Neural crest cell (in vitro differentiated cells): ENCODE results near the gene TMEM131L. TPM values are rescaled to one million over a fixed set of nuclear protein-coding genes. Genes with fewer than 3 reads are reported as not detected.
"Not testable (repeated sequence)": the region's sequence is repeated elsewhere in the genome, so short reads cannot be mapped to it uniquely, and the experiment has no call there.

Source experiments
- DNase-seq: peaks from one replicate; pipeline ENCODE4 v3.0.0; 2021; ENCODE audit warnings: low read depth, mixed read lengths, low spot score
- H3K27ac Mint-ChIP-seq: one replicate; pipeline ENCODE4 v1.8.0; 2021; ENCODE audit warnings: mild to moderate bottlenecking, mixed read lengths; ENCODE audit not compliant: unreplicated experiment
- H3K27me3 Mint-ChIP-seq: 2 replicates; pipeline ENCODE4 v1.8.0; 2021; ENCODE audit warnings: low read depth, mild to moderate bottlenecking, mixed read lengths
- H3K36me3 Mint-ChIP-seq: 2 replicates; pipeline ENCODE4 v1.8.0; 2021; ENCODE audit warnings: low read depth, mild to moderate bottlenecking, mixed read lengths
- H3K4me1 Mint-ChIP-seq: 2 replicates; pipeline ENCODE4 v1.8.0; 2021; ENCODE audit warnings: mixed read lengths
- H3K4me3 Mint-ChIP-seq: one replicate; pipeline ENCODE4 v1.8.0; 2021; ENCODE audit warnings: mild to moderate bottlenecking, mixed read lengths
- H3K9me3 Mint-ChIP-seq: 2 replicates; pipeline ENCODE4 v1.8.0; 2021; ENCODE audit warnings: mixed read lengths
- total RNA-seq: library from RNA; stranded (reverse); gene quantifications from 2 replicates; pipeline ENCODE4 v1.2.1, GENCODE V29; 2021
- TF ChIP-seq, protein P1 (sequence below): fragments of 200-600 bp; sonication (generic); conservative IDR thresholded peaks from 2 replicates; pipeline ENCODE4 v1.5.0; 2021; ENCODE audit warnings: antibody characterized with exemption, mild to moderate bottlenecking

Gene TMEM131L
- total RNA-seq, 1 donor from 2014 or later, result 36.1 TPM

- Mint-ChIP-seq H3K9me3 (no peaks in the 10 kb centered on the region), H3K4me1 (peaks cover 35% of the 10 kb centered on the region), H3K27ac (no peak overlapping the region), H3K27me3 (no peaks in the 10 kb centered on the region), H3K4me3 (no peak overlapping the region), H3K36me3 (peaks cover 4% of the 10 kb centered on the region)
- TF ChIP-seq, protein P1, sequence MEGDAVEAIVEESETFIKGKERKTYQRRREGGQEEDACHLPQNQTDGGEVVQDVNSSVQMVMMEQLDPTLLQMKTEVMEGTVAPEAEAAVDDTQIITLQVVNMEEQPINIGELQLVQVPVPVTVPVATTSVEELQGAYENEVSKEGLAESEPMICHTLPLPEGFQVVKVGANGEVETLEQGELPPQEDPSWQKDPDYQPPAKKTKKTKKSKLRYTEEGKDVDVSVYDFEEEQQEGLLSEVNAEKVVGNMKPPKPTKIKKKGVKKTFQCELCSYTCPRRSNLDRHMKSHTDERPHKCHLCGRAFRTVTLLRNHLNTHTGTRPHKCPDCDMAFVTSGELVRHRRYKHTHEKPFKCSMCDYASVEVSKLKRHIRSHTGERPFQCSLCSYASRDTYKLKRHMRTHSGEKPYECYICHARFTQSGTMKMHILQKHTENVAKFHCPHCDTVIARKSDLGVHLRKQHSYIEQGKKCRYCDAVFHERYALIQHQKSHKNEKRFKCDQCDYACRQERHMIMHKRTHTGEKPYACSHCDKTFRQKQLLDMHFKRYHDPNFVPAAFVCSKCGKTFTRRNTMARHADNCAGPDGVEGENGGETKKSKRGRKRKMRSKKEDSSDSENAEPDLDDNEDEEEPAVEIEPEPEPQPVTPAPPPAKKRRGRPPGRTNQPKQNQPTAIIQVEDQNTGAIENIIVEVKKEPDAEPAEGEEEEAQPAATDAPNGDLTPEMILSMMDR, result no peak
- no peak for DNase-seq
Measured at GRCh38 chr4:153542834-153543233, 76.7 kb downstream of the TMEM131L start.

- H3K27me3 Mint-ChIP-seq, result no peaks in the 10 kb centered on the region
- no peak overlapping the region for H3K4me3 Mint-ChIP-seq
- DNase-seq, result no peak
- peaks cover 32% of the 10 kb centered on the region for H3K4me1 Mint-ChIP-seq
- H3K9me3 Mint-ChIP-seq, result no peaks in the 10 kb centered on the region
- H3K27ac Mint-ChIP-seq, result no peak overlapping the region
- TF ChIP-seq, protein P1, result no peak
- peaks cover 3% of the 10 kb centered on the region for H3K36me3 Mint-ChIP-seq
Measured at GRCh38 chr4:153543351-153543750, 77.2 kb downstream of the TMEM131L start.

DNA sequence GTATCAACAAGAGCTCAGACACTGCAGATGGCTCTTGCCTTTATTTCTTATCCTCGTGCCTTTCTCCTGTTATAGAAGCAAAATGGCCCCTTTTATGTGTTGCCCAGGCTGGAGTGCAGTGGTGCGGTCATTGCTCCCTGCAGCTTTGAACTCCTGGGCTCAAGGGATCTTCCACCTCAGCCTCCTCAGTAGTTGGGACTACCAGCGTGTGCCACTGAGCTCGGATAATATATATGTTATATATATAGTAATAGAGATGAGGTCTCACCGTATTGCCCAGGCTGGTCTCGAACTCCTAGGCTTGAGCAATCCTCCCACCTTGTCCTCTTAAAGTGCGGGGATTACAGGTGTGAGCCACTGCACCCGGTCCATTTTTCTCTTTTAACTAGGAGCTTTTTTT lies 79.7 kb downstream of the TMEM131L start:
- H3K27ac Mint-ChIP-seq, result no peak overlapping the region
- H3K4me1 Mint-ChIP-seq, result peaks cover 29% of the 10 kb centered on the region
- no peak for DNase-seq
- TF ChIP-seq, protein P1, result no peak
- no peak overlapping the region for H3K4me3 Mint-ChIP-seq
- H3K27me3 Mint-ChIP-seq, result no peaks in the 10 kb centered on the region
- H3K9me3 Mint-ChIP-seq, result no peaks in the 10 kb centered on the region
- peaks cover 4% of the 10 kb centered on the region for H3K36me3 Mint-ChIP-seq

GRCh38 chr4:153546280-153546679 lies 80.1 kb downstream of the TMEM131L start:
- Mint-ChIP-seq H3K4me3 (no peak overlapping the region), H3K36me3 (peaks cover 7% of the 10 kb centered on the region), H3K27me3 (no peaks in the 10 kb centered on the region), H3K4me1 (peaks cover 32% of the 10 kb centered on the region), H3K9me3 (no peaks in the 10 kb centered on the region), H3K27ac (no peak overlapping the region)
- no peak for DNase-seq
- TF ChIP-seq, protein P1, result no peak

GRCh38 chr4:153547520-153547919 lies 81.4 kb downstream of the TMEM131L start:
- no peak for DNase-seq
- peaks cover 31% of the 10 kb centered on the region for H3K4me1 Mint-ChIP-seq
- TF ChIP-seq, protein P1, result no peak
- peaks cover 5% of the 10 kb centered on the region for H3K36me3 Mint-ChIP-seq
- H3K4me3 Mint-ChIP-seq, result no peak overlapping the region
- no peak overlapping the region for H3K27ac Mint-ChIP-seq
- H3K27me3 Mint-ChIP-seq, result no peaks in the 10 kb centered on the region
- no peaks in the 10 kb centered on the region for H3K9me3 Mint-ChIP-seq

DNA sequence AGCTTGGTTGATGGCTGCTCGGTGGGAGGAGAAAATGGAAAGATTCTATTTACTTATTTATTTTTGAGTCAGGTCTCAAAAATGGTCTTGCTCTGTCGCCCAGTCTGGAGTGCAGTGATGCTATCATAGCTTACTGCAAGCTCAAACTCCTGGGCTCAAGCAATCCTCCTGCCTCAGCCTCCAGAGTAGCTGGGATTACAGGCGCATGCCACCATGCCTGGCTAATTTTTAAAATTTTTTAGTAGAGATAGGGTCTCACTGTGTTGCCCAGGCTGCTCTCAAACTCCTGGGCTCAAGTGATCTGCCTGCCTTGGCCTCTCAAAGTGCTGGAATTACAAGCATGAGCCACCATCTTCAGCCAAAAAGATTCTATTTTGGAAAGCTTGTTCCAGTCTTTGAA lies 82.7 kb downstream of the TMEM131L start:
- not testable (repeated sequence) for H3K9me3 Mint-ChIP-seq, H3K36me3 Mint-ChIP-seq, DNase-seq, H3K4me3 Mint-ChIP-seq, H3K27me3 Mint-ChIP-seq, H3K27ac Mint-ChIP-seq
- H3K4me1 Mint-ChIP-seq, result peaks cover 37% of the 10 kb centered on the region
